DMS114 treated with DMSO at 0.1 percent for 48 hours (cell line): ENCODE results near the gene HINT2.

ENCODE experiments used
- DNase-seq: peaks from one replicate; lab custom pipeline; 2025; ENCODE audit not compliant: unreplicated experiment; lab: John Stamatoyannopoulos, UW

Gene HINT2

GRCh38 chr9:35814841-35815543 lies at the start of gene HINT2:
Gene HINT2, minus strand, starts transcription at chr9:35815042. Its CDS starts 63 bp downstream, at chr9:35814979.
- peak; percentile 99 for DNase-seq

GRCh38 chr9:35863583-35863982 lies 48.7 kb upstream of the HINT2 start:
- no peak for DNase-seq

- DNase-seq: no peak
Measured at GRCh38 chr9:35862328-35862727, 47.5 kb upstream of the HINT2 start.

GRCh38 chr9:35861161-35861897 lies 46.5 kb upstream of the HINT2 start:
- DNase-seq: no peak

- no peak for DNase-seq
Measured at GRCh38 chr9:35859990-35860339, 45.1 kb upstream of the HINT2 start.

- no peak for DNase-seq
Measured at GRCh38 chr9:35859310-35859989, 44.6 kb upstream of the HINT2 start.

- DNase-seq: no peak
Measured at GRCh38 chr9:35858458-35858857, 43.6 kb upstream of the HINT2 start.

- DNase-seq: no peak
Measured at GRCh38 chr9:35856882-35857281, 42.0 kb upstream of the HINT2 start.

GRCh38 chr9:35856206-35856605 lies 41.4 kb upstream of the HINT2 start:
- no peak for DNase-seq

GRCh38 chr9:35854091-35854762 lies 39.4 kb upstream of the HINT2 start:
- no peak for DNase-seq

- DNase-seq: no peak
Measured at GRCh38 chr9:35852876-35853865, 38.3 kb upstream of the HINT2 start.

- no peak for DNase-seq
Measured at GRCh38 chr9:35852267-35852815, 37.5 kb upstream of the HINT2 start.

- no peak for DNase-seq
Measured at GRCh38 chr9:35847792-35848572, 33.1 kb upstream of the HINT2 start.

- DNase-seq: no peak
Measured at GRCh38 chr9:35845824-35846771, 31.3 kb upstream of the HINT2 start.

- DNase-seq: no peak
Measured at GRCh38 chr9:35844628-35845270, 29.9 kb upstream of the HINT2 start.

- no peak for DNase-seq
Measured at GRCh38 chr9:35842795-35843194, 28.0 kb upstream of the HINT2 start.

- no peak for DNase-seq
Measured at GRCh38 chr9:35842020-35842745, 27.3 kb upstream of the HINT2 start.
